Limb (tissue), 2 donors: ENCODE results near the gene MLLT11.

Experiments
- DNase-seq, 2 donors: peaks; one replicate each; pipeline ENCODE4 v3.0.0-alpha.2; 2016; ENCODE audit errors: extremely low spot score in 2 of 2

MLLT11 gene, protein sequence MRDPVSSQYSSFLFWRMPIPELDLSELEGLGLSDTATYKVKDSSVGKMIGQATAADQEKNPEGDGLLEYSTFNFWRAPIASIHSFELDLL

DNA sequence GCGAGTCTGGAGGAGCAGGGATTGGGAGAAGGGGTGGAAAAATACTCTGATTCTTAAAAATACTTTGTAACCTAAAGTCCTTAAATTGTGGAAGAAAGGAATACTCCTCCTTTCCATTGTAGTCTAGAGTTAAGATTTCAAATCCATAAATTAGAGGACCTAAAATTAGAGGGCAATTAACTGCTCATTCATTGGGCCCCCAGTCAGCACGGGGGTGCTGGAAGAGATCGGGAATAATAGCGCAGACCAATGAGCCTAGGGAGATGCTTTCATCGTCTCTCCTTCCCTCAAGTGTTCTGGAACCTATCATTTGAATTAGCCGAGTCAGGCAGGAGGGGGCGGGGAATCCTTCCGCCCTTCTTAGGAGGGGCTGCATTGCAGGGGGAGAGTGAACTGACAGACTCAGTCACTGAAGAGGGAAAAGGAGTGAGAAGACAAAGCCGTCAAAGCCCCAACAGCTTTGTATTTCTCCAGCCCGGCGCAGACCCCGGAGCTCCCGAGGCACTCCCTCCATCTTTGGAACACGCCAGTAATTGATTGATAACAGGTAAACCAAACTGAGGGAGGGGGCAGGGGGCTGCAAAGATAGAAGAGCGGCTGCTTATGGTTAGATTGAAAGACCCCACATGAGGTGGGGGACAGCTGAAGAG, at the start of gene MLLT11:
MLLT11 (plus strand) TSS at position 391 of the 650 bp plus-strand sequence. CDS start 6,828 bp downstream, outside the sequence.
- DNase-seq, result peak; percentile 76 to 88

DNA sequence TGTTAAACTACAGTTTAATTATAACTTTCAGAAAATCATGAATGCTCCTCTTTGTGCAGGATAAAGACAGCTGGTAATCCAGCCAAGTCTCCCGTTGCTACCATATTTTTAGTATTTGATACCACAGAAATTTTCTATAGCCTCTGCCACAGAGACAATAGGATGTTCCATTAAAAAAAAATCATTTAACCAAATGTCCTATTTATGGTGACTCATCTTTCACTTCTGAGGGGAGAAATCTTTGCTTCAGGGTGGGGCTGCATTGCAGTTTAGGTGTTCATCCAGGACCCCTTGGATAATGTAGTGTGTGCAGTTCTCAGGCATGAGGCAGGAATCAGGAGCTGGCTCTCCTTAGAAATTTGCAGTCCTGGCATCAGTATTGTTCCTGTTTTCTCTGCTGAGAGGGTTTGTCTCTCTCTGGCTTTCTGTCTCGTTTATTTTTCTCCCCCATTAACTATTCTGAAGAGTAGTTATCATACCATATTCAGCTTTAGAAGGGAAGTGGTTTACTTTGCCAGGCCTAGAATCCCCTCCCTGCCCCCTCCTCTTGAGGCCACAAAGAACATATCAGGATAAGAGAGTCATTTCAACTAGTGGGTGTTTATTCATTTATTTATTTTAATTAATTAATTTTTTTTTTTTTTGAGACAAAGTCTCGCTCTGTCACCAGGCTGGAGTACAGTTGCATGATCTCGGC, 48.9 kb upstream of the MLLT11 start:
- no peak for DNase-seq

DNA sequence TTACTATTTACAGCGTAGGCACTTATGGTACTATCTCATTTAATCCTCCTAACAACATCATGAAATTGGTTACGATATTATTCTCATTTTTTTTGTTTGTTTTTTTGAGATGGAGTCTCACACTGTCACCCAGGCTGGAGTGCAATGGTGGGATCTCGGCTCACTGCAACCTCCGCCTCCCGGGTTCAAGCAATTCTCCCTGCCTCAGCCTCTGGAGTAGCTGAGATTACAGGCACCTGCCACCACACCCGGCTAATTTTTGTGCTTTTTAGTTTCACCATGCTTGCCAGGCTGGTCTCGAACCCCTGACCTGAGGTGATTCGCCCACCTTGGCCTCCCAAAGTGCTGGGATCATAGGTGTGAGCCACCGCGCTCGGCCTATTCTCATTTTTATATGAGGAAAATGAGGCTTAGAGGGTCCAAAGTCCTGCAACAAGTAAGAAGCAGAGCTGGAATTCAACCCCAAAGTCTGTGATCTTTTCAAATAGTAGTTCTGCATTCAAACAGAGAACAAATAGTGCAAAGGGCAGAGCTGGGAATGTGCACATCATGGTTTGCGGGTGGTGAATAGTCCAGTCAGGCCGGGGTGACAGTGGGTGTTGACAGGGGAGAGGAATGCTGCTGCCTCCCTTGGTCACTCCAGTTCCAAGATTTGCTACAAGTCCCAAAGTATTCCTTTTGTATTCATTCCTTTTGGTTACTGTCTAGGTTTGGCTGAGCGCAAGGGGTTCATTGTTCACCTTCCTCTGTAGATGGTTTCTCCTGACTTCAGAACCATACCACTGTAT, 47.3 kb upstream of the MLLT11 start:
- DNase-seq, result no peak

DNA sequence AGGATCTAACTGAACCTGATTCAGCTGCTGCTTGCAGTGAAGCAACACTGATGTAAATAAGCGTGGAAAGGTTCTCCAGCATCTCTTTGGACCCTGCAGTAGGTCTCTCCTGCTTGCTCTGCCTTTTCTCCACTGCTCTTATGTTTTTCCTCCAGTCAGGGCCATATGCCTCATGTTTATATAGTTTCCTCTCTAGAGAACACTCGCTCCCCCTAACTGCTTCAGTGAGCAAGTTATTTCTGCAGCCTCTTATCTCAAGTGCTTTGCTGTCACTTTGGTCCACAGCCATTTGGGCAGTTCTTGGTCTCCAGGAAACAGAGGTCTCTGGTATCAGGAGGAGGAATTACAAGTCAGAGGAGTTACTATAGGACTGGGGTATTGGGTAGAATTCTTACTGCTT, 46.7 kb upstream of the MLLT11 start:
- DNase-seq, result no peak

DNA sequence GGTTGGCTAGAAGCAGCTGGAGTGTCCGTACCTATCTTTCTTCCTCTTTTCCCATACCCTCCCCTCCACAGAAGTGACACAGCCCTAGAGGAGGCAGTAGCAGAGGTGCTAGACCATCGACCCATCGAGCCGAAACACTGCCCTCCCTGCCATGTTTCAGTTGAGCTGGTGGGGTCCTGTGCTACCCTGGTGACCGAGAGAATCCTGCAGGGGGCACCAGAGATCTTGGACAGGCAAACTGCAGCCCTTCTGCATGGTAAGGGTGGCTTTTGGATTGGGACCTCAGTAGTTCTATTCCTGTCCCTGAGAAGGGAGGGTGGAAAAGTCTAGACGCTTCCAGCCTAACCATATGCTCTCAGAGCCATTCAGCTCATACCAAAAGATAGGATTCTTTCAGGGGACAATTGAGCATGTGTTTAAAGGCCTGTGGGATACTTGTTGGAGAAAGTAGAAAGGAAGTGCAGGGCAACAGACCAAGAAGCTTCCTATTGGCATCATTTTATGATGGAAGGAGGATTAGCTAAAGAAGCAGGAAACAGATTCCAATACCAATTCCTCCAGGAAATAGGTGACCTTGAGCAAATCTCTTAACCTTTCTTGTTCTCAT, 35.6 kb upstream of the MLLT11 start:
- DNase-seq, result peak; percentile 40 to 75

DNA sequence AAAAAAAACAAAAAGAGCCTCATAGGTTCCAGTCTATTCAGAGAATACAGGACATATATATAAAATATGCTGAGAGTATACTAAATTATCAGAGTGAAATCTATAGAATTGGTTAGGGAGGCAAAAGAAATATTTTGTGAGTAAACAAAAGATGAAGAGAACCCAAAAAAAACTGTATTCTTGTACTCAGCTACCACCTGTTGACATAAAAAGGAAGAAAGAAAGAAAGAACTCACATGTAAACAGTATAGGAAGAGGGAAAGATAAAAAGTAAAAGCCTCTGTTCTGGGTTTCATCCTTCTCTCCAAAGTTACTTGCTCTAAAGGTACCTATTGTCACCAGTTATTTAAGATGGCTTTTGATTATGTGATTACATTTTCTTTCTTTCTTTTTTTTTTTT, 33.7 kb upstream of the MLLT11 start:
- no peak for DNase-seq

DNA sequence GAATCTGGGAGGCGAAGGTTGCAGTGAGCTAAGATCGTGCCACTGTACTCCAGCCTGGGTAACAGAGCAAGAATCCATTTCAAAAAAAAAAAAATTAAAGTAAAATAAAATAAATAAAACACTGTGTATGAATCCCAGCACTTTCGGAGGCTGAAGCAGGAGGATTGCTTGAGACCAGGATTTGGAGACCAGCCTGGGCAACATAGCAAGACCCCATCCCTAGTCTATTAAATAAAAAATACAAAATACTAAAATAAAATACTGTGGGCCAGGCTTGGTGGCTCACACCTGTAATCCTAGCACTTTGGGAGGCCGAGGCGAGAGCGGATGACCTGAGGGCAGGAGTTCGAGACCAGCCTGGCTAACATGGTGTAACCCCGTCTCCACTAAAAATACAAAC, 28.0 kb upstream of the MLLT11 start:
- DNase-seq, result no peak

DNA sequence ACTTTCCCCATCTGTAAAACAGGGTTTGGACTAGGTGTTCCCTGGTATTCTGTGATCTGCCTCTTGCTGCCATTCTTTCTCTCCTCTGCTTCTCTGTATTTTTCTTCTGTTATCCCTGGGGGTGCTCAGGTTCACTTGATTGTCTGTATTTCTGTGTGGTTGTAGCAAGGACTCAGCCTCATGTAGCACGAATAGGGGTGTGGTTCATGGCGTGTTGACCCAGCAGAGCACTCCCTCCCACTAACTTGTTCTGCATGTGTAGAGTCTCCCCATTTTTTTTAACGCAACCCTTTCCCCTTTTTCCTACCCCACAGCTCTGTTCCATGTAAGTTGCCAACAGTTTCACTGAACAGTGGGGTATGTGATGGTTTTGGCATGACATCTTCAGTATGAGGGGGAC, 25.0 kb upstream of the MLLT11 start:
- DNase-seq, result no peak

DNA sequence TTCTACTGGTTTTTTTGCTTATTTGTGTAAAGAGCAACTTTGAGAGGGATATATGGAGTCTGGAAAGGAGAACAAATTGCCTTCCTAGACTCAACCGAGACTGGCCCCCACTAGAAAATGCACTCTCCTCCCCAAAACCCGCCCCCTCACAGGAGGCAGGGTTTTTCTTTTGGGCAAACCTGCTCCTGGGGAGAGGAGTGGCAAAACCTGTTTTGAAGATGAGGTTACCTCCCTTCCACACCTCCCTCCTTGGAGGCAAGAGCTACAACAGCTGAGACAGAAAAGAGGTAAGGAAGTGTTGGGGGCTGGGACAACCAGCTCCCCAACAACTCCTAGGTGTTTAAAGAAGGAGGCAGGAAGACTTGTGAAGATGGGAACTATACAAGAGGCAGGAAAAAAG, 23.8 kb upstream of the MLLT11 start, which contains the start of gene BNIPL:
BNIPL (plus strand) TSS at position 231 of the 400 bp plus-strand sequence; CDS start at position 371, 140 bp downstream.
- no peak for DNase-seq

DNA sequence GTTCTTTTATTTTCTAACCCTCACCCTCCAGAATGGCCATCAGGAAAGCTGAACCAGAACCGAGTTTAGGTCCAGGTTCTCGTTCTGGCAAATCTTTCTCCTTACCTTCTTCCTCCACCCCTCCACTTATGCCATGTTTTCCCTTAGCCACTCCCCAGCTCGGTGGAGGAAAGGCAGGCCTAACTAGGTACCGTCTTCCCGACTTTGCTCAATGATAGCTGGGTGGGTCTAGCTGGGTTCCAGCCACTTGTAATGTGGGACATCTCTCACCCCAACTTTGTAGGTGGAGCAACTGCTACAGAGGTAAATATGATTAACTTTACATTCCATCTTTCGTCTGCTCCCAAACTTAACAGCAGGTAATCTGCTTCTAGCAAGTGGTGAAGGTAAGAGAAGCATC, 23.2 kb upstream of the MLLT11 start:
- no peak for DNase-seq

DNA sequence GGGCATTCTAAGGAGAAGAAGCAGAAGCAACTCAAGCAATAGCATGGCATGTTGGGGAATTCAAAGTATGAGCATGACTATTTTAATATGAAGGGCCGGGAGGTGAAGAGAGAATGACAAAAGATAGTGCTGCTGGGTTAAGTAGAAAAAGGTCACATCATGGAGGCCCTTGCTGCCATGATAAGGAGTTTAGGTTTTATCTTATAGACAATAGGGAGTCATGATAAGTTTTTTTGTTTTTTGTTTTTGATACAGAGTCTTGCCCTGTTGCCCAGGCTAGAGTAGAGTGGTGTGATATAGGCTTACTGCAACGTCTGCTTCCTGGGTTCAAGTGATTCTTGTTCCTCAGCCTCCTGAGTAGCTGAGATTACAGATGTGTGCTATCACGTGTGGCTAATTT, 20.7 kb upstream of the MLLT11 start:
- DNase-seq, result no peak

DNA sequence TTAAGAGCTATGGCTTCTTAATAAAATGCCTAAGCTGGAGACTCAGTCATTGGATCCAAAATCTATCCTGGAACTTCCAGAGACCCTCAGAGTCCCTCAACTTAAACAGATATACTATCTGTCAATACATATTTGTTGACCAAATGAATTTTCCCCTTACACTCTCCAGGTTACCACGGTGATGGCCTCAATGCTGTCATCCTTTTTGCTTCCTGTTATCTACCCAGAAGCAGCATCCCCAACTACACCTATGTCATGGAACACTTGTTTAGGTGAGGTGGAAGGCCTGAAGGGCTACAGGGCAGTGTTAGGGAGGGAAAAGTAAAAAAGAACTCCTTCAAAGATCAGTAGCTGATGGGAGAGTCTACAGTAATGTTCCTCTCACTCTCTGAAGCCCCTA, 17.0 kb upstream of the MLLT11 start:
- no peak for DNase-seq

DNA sequence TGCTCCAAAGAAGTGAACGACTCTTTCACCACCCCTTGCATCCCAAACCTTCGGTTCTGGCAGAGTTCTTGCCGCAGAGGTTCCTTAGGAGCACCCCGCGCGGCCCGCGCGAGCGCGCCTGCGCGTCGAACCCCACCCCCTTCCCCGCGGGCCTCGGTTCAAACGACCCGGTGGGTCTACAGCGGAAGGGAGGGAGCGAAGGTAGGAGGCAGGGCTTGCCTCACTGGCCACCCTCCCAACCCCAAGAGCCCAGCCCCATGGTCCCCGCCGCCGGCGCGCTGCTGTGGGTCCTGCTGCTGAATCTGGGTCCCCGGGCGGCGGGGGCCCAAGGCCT, 12.6 kb upstream of the MLLT11 start, which contains the start of gene C1orf56:
C1orf56 (plus strand) TSS at position 161 of the 334 bp plus-strand sequence; CDS start at position 258, 97 bp downstream.
- DNase-seq, result peak; percentile 57 to 86

DNA sequence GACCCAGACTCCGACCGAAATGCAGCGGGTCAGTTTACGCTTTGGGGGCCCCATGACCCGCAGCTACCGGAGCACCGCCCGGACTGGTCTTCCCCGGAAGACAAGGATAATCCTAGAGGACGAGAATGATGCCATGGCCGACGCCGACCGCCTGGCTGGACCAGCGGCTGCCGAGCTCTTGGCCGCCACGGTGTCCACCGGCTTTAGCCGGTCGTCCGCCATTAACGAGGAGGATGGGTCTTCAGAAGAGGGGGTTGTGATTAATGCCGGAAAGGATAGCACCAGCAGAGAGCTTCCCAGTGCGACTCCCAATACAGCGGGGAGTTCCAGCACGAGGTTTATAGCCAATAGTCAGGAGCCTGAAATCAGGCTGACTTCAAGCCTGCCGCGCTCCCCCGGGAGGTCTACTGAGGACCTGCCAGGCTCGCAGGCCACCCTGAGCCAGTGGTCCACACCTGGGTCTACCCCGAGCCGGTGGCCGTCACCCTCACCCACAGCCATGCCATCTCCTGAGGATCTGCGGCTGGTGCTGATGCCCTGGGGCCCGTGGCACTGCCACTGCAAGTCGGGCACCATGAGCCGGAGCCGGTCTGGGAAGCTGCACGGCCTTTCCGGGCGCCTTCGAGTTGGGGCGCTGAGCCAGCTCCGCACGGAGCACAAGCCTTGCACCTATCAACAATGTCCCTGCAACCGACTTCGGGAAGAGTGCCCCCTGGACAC, 12.1 kb upstream of the MLLT11 start:
- DNase-seq, result peak; percentile 39 to 79

DNA sequence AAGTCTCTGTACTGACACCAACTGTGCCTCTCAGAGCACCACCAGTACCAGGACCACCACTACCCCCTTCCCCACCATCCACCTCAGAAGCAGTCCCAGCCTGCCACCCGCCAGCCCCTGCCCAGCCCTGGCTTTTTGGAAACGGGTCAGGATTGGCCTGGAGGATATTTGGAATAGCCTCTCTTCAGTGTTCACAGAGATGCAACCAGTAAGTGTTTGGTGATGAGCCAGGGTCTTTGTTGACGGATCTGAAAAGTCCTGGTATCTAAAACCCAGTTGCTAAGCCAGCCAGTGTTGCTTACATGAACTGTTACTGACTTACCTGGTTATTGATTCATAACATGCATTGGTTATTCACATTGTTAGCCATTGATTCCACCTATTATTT, 11.6 kb upstream of the MLLT11 start:
- DNase-seq, result no peak

DNA sequence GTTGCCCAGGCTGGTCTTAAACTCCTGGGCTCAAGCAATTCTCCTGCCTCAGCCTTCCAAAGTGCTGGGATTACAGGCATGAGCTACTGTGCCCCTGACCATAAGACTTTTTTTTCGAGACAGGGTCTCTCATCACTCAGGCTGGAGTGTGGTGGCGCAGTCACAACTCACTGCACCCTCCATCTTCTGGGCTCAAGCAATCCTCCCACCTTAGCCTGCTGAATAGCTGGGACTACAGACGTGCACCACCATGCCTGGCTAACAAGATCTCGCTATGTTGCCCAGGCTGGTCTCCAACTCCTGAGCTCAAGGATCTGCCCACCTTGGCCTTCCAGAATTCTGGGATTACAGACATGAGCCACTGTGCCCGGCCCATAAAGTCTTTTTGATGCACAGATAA, 10.7 kb upstream of the MLLT11 start:
- no peak for DNase-seq

DNA sequence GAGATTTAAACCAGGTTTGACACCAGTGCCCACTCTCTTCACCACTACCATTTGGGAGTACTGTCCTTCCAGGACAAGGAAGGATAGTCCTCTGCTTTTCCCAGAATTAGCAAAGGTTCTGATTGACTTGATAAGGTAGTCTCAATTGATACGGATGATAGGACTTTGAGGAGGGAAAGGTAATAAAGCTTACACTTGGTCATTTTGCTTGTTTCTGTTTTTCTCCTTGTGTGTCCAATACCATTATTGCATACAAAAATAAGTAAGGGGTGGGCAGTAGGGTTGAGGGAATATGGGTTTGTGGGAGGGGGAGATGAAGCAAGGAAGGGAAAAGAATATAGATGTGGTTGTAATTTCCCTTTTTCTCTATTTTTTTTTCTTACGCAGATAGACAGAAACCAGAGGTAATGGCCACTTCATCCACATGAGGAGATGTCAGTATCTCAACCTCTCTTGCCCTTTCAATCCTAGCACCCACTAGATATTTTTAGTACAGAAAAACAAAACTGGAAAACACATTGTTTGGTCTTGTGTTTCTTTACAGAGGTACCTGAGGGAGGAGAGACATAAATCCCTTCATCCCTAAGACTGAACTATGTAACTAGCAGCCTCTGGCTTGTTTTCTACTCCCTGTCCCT, 10.0 kb upstream of the MLLT11 start:
- DNase-seq, result no peak

DNA sequence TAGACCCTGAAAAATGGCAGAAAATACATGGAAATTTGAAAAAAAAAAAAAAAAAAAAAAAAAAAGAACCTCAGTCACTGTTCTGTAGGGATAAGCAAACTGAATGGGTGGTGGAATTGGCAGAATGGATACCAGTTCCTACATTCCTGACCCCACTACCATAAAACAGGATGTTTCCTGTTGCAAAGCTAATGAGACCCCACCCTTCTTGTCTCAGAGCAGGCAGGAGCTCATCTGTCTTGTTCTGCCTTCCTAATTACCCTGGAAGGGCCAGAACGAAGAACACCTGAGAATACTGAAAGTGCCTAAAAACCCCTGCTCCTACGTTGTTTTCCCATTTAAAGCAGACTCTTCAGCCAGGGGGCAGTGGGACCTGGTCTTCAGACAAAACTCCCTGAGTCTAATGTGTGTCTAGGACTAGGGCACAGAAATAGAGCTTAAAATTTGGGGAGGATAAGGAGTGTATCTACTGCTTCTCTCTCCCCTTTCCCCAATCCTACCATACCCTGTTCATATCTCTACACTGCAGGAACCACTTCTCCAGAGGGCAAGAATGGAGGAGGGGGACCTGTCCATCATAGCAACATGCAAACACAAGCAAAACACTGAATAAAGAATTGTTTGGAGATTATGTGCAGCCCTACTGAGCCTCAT, 8.7 kb upstream of the MLLT11 start:
- DNase-seq, result no peak

DNA sequence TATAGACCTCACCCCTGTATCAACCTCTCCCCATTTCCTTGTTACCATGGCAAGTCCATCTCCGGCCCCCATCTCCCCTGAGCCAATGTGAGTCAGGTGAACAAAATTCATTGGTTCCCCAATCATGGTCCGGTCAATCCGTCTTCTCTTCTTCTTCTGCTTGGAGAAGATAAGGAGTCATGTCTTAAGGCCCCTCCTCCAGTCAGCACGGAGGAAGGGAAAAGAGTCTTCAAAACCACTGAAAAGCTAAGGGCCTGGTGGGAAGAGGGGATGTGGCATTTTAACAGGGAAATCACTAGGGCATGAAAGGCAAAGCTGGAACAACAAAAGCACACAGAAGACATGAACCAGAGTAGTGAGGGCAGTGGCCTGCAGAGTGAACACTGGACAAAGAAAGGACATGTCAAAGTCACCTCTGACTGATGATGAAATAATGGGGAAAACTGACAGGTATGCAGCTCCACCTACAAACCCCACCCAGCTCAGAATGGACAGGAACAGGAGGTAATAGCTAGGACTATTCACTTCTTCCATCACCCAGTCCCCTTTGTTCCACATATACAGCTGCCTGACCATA, 5.1 kb upstream of the MLLT11 start:
- no peak for DNase-seq

DNA sequence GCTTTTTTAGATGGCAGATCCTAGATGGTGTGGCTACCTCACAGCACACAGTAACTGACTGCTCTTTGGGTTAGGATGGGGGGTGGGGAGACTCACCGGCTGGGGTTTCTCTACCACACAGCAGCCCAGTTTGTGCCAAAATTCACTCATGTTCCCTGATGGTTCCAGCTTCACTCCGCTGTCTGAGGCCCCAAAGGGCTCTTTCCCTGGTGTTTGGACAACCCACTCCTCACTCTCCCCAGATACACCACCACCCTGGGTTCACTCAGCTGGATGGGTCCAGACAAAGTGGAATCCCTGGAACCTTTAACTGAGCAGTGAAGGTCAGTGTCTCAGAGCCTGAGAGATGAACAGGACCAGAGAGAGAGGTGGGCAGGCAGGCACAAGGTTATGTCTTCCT, 4.6 kb upstream of the MLLT11 start:
- no peak for DNase-seq
